HEK293 (cell line): ENCODE results near the gene SLC26A6.

Source experiments
- CTCF ChIA-PET: fragments of 350-600 bp; formaldehyde crosslinking; extraction: SDS; loops from one replicate; lab custom pipeline; 2021; ENCODE audit warnings: antibody characterized with exemption; lab: Yijun Ruan, JAX
- POLR2A ChIA-PET: fragments of 300-600 bp; formaldehyde crosslinking; extraction: SDS; loops from one replicate; lab custom pipeline; 2020; ENCODE audit warnings: antibody characterized with exemption, inconsistent platforms; lab: Yijun Ruan, JAX
- H3K27ac ChIP-seq: fragments of 200-500 bp; sonication (Bioruptor generic); 2 replicates; pipeline ENCODE4 v1.5.1; 2014; ENCODE audit warnings: low read depth, low read length, control low read depth, inconsistent platforms; ENCODE audit errors: extremely low read depth
- H3K36me3 ChIP-seq, 2 experiments: fragments of 200-500 bp in 1 of 2; sonication (Bioruptor generic) in 1 of 2; 1 replicate in 1 of 2; 2 replicates in 1 of 2; pipeline ENCODE4 v1.5.1; 2014 to 2017; ENCODE audit warnings: inconsistent platforms in 2 of 2, low read length in 2 of 2; ENCODE audit not compliant: control insufficient read depth in 2 of 2, insufficient read depth in 1 of 2
- H3K4me1 ChIP-seq: fragments of 200-500 bp; sonication (Bioruptor generic); 2 replicates; pipeline ENCODE4 v1.5.1; 2014; ENCODE audit warnings: mild to moderate bottlenecking, low read length, inconsistent platforms; ENCODE audit not compliant: control insufficient read depth, insufficient read depth
- H3K4me3 ChIP-seq: 2 replicates; pipeline ENCODE4 v1.5.1; 2011; ENCODE audit warnings: low read depth, mild to moderate bottlenecking, control low read depth, low read length, moderate library complexity
- H3K9me3 ChIP-seq: fragments of 200-500 bp; sonication (Bioruptor generic); 2 replicates; pipeline ENCODE4 v1.5.1; 2014; ENCODE audit warnings: low read depth, low read length, inconsistent platforms; ENCODE audit not compliant: control insufficient read depth, insufficient read depth
- BCL11B ChIP-seq: fragments of 450-650 bp; formaldehyde crosslinking; IDR thresholded peaks from 2 replicates; pipeline ENCODE4 v1.5.1; 2016; ENCODE audit warnings: low read depth, missing biosample characterization, missing genetic modification characterization
- GFI1B ChIP-seq: fragments of 450-650 bp; formaldehyde crosslinking; IDR thresholded peaks from 2 replicates; pipeline ENCODE4 v1.5.1; 2016; ENCODE audit warnings: missing biosample characterization, missing genetic modification characterization
- HOXA7 ChIP-seq: sonication (generic); formaldehyde crosslinking; IDR thresholded peaks from 2 replicates; pipeline ENCODE4 v1.8.1; 2022; ENCODE audit warnings: missing genetic modification reagents, borderline replicate concordance
- IKZF3 ChIP-seq: fragments of 450-650 bp; IDR thresholded peaks from 2 replicates; pipeline ENCODE4 v1.5.0; 2018; ENCODE audit warnings: missing biosample characterization, mild to moderate bottlenecking, missing genetic modification characterization, moderate library complexity
- TRIM28 ChIP-seq: IDR thresholded peaks from 2 replicates; pipeline ENCODE4 v1.6.1; 2011; ENCODE audit warnings: low read length, control low read depth, borderline replicate concordance
- TSHZ1 ChIP-seq: fragments of 450-650 bp; formaldehyde crosslinking; IDR thresholded peaks from 2 replicates; pipeline ENCODE4 v1.5.1; 2016; ENCODE audit warnings: missing biosample characterization, missing genetic modification characterization, borderline replicate concordance
- ZBTB11 ChIP-seq: fragments of 450-650 bp; formaldehyde crosslinking; conservative IDR thresholded peaks from 2 replicates; pipeline ENCODE4 v1.5.1; 2016; ENCODE audit warnings: low read depth, missing biosample characterization, missing genetic modification characterization
- ZFP3 ChIP-seq: fragments of 450-650 bp; formaldehyde crosslinking; IDR thresholded peaks from 2 replicates; pipeline ENCODE4 v1.5.1; 2016; ENCODE audit warnings: low read depth, missing biosample characterization, missing genetic modification characterization
- ZNF10 ChIP-seq: fragments of 450-650 bp; formaldehyde crosslinking; IDR thresholded peaks from 2 replicates; pipeline ENCODE4 v1.5.1; 2017; ENCODE audit warnings: missing biosample characterization, missing genetic modification characterization
- ZNF121 ChIP-seq: fragments of 450-650 bp; formaldehyde crosslinking; IDR thresholded peaks from 2 replicates; pipeline ENCODE4 v1.5.1; 2016; ENCODE audit warnings: missing biosample characterization, missing genetic modification characterization
- ZNF398 ChIP-seq: fragments of 450-650 bp; formaldehyde crosslinking; IDR thresholded peaks from 2 replicates; pipeline ENCODE4 v1.5.1; 2017; ENCODE audit warnings: missing biosample characterization, missing genetic modification characterization
- ZNF514 ChIP-seq: fragments of 450-650 bp; formaldehyde crosslinking; IDR thresholded peaks from 2 replicates; pipeline ENCODE4 v1.5.1; 2016; ENCODE audit warnings: missing biosample characterization, missing genetic modification characterization
- ZNF521 ChIP-seq: fragments of 450-650 bp; formaldehyde crosslinking; IDR thresholded peaks from 2 replicates; pipeline ENCODE4 v1.5.1; 2017; ENCODE audit warnings: missing biosample characterization, mild to moderate bottlenecking, missing genetic modification characterization
- ZNF544 ChIP-seq: fragments of 450-650 bp; formaldehyde crosslinking; IDR thresholded peaks from 2 replicates; pipeline ENCODE4 v1.5.0; 2017; ENCODE audit warnings: missing biosample characterization, missing genetic modification characterization
- ZNF600 ChIP-seq: fragments of 450-650 bp; formaldehyde crosslinking; IDR thresholded peaks from 2 replicates; pipeline ENCODE4 v1.5.1; 2016; ENCODE audit warnings: missing biosample characterization, missing genetic modification characterization
- ZNF626 ChIP-seq: fragments of 450-650 bp; sonication (Bioruptor Pico); formaldehyde crosslinking; IDR thresholded peaks from 2 replicates; pipeline ENCODE4 v1.5.1; 2018; ENCODE audit warnings: missing biosample characterization, missing genetic modification characterization, inconsistent platforms
- ZNF701 ChIP-seq: fragments of 450-650 bp; formaldehyde crosslinking; IDR thresholded peaks from 2 replicates; pipeline ENCODE4 v1.5.1; 2016; ENCODE audit warnings: missing biosample characterization, missing genetic modification characterization
- ZSCAN23 ChIP-seq: fragments of 450-650 bp; formaldehyde crosslinking; IDR thresholded peaks from 2 replicates; pipeline ENCODE4 v1.5.1; 2016; ENCODE audit warnings: missing biosample characterization, missing genetic modification characterization
- ZSCAN30 ChIP-seq: fragments of 450-650 bp; IDR thresholded peaks from 2 replicates; pipeline ENCODE4 v1.5.1; 2018; ENCODE audit warnings: missing biosample characterization, mild to moderate bottlenecking, missing genetic modification characterization, moderate library complexity
- TF ChIP-seq, protein P1 (sequence below): fragments of 450-650 bp; formaldehyde crosslinking; IDR thresholded peaks from 2 replicates; pipeline ENCODE4 v1.5.1; 2016; ENCODE audit warnings: missing biosample characterization, missing genetic modification characterization, low read depth
- TF ChIP-seq, protein P2 (sequence below): fragments of 450-650 bp; formaldehyde crosslinking; IDR thresholded peaks from 2 replicates; pipeline ENCODE4 v1.5.1; 2016; ENCODE audit warnings: missing biosample characterization, missing genetic modification characterization

The SLC26A6 gene

GRCh38 chr3:48651771-48652170, 16.5 kb upstream of the SLC26A6 start (continued):
- TF ChIP-seq, protein P1, sequence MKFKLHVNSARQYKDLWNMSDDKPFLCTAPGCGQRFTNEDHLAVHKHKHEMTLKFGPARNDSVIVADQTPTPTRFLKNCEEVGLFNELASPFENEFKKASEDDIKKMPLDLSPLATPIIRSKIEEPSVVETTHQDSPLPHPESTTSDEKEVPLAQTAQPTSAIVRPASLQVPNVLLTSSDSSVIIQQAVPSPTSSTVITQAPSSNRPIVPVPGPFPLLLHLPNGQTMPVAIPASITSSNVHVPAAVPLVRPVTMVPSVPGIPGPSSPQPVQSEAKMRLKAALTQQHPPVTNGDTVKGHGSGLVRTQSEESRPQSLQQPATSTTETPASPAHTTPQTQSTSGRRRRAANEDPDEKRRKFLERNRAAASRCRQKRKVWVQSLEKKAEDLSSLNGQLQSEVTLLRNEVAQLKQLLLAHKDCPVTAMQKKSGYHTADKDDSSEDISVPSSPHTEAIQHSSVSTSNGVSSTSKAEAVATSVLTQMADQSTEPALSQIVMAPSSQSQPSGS (tag by site-specific recombination) = no peak

GRCh38 chr3:48650723-48651122, 15.5 kb upstream of the SLC26A6 start:
- Histone ChIP-seq H3K4me3 (no peak overlapping the region), H3K4me1 (no peaks in the 10 kb centered on the region), H3K27ac (no peak overlapping the region), H3K9me3 (no peaks in the 10 kb centered on the region), H3K36me3 (no peaks in the 10 kb centered on the region)
- ChIA-PET POLR2A (interaction anchor here (0.6 kb wide), 1 partner anchor 13 kb away, joined by 3 read pairs; no protein-coding TSS in a partner anchor), CTCF (interaction anchor here (1.7 kb wide), 1 partner anchor 16 kb away, joined by 6 read pairs; the partner anchor contains the start of gene SLC26A6)
- TF ChIP-seq ZSCAN23 (tag by site-specific recombination) = no peak
- no peak for TF ChIP-seq ZNF398
- no peak for TF ChIP-seq ZNF514 (tag by site-specific recombination)
- no peak for TF ChIP-seq ZNF626 (tag by site-specific recombination)
- no peak for TF ChIP-seq GFI1B (tag by site-specific recombination)
- TF ChIP-seq TSHZ1 (tag by site-specific recombination) = no peak
- no peak for TF ChIP-seq TRIM28
- no peak for TF ChIP-seq ZNF10 (tag by site-specific recombination)
- TF ChIP-seq ZNF121 (tag by site-specific recombination) = no peak
- TF ChIP-seq IKZF3 (tag by site-specific recombination) = no peak
- no peak for TF ChIP-seq ZNF701

DNA sequence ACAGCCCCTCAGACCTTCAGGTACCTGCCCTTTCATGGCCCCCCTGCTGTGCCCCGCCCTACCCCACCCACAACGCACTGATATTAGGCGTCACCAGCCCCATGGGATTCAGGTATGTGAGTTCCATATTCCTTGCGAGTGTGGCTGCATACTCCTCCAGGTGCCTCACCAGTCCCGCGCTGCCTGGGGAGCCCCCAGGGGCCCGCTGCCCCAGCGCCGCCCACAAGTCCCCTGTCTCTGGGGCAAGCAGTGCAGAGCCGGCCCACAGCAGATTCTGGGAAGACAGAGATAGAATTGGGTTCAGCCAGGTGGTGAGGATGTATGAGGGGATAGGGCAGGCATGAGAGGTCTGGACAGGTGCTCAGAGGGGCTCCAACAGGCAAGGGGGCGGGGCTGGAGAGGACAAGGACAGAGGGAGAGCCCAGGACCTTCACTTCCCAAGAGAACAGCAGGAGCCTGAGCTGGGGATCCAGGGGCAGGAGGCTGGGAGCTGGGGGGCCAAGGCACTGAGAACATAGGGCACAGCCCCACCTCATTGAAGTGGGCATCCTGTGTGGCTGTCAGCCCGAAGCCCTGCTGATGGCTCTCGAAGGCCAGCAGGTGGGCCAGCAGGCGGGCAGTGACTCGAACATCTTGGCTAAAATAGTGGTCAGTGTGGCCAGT, 13.1 kb upstream of the SLC26A6 start:
- H3K4me3 ChIP-seq = no peak overlapping the region
- H3K27ac ChIP-seq = no peak overlapping the region
- H3K36me3 ChIP-seq = no peaks in the 10 kb centered on the region
- ChIA-PET POLR2A (no interaction called here), CTCF (no interaction called here)
- H3K9me3 ChIP-seq = no peaks in the 10 kb centered on the region
- no peaks in the 10 kb centered on the region for H3K4me1 ChIP-seq
- TF ChIP-seq ZFP3 (tag by site-specific recombination) (no peak), HOXA7 (CRISPR knock-in tag) (no peak), ZNF521 (tag by site-specific recombination) (no peak), ZNF544 (no peak), ZBTB11 (tag by site-specific recombination) (no peak), ZSCAN30 (no peak), BCL11B (no peak), ZNF600 (no peak)
- TF ChIP-seq, protein P2, sequence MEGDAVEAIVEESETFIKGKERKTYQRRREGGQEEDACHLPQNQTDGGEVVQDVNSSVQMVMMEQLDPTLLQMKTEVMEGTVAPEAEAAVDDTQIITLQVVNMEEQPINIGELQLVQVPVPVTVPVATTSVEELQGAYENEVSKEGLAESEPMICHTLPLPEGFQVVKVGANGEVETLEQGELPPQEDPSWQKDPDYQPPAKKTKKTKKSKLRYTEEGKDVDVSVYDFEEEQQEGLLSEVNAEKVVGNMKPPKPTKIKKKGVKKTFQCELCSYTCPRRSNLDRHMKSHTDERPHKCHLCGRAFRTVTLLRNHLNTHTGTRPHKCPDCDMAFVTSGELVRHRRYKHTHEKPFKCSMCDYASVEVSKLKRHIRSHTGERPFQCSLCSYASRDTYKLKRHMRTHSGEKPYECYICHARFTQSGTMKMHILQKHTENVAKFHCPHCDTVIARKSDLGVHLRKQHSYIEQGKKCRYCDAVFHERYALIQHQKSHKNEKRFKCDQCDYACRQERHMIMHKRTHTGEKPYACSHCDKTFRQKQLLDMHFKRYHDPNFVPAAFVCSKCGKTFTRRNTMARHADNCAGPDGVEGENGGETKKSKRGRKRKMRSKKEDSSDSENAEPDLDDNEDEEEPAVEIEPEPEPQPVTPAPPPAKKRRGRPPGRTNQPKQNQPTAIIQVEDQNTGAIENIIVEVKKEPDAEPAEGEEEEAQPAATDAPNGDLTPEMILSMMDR = no peak
